Epithelial cell of esophagus (primary cell): ENCODE data around the gene ISCA1.

ENCODE experiments used
- DNase-seq: peaks from one replicate; pipeline ENCODE4 v3.0.0; 2010; ENCODE audit warnings: low read depth
- H3K4me3 ChIP-seq: 2 replicates; pipeline ENCODE4 v1.5.1; 2011; ENCODE audit warnings: mild to moderate bottlenecking, low read length, control low read depth
- CTCF ChIP-seq: IDR thresholded peaks from 2 replicates; pipeline ENCODE4 v1.5.1; 2011; ENCODE audit warnings: low read depth, mild to moderate bottlenecking, low read length, control low read depth, inconsistent platforms; ENCODE audit not compliant: insufficient read depth; ENCODE audit errors: missing control alignments

Gene ISCA1

DNA sequence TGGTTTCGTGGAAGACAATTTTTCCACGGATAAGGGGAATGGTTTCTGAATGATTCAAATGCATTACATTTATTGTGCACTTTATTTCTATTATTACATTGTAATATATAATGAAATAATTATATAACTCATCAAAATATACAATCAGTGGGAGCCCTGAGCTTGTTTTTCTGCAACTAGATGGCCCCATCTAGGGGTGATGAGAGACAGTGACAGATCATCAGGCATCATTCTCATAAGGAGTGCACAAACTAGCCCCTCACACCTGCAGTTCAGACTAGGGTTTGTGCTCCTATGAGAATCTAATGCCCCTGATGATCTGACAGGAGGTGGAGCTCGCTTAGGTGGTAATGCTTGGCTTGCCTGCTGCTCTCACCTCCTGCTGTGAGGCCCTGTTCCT, 6.4 kb downstream of the ISCA1 start:
- DNase-seq = peak; percentile 10

DNA sequence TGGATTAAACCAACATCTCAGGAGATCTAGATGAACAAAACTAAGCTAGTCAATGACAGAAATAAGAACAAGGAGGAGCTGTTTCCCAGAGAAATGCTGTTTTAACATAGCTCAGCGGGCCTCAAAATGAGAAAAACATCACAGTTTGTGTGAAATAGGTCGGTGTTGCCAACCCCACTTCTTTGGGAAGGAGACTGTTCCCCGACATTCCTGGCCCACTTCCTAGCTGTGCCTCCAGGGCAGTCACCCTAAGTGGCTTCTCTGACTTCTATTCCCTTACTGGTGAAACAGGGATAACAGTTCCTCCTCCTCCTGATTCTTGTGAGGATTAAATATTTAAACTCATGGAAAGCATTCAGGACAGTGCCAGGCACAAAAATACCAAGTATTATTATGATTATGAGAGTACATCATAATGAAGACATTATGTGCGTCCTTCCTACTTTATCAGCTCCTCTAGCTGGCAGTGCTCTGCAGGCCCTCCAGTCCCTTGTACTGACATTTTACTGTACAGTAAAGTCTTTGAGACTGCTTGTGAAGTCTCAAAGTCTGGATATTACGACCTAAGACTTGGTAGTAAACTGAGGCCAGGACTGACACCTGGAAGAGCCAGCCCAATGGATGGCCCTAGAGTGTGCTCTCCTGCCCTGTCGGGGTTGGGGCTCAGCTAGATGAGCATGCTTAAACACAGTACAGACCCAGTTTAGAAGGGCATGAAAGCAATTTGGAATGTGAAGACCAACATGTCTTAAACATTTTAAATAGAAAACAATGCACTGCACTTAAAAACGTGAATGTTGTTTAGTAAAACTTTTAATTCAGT, 7.3 kb downstream of the ISCA1 start:
- H3K4me3 ChIP-seq = no peak overlapping the region
- no peak for TF ChIP-seq CTCF
- no peak for DNase-seq

More for the DNA sequence above, 6.4 kb downstream of the ISCA1 start:
- no peak overlapping the region for H3K4me3 ChIP-seq
- TF ChIP-seq CTCF = peak; percentile 40

DNA sequence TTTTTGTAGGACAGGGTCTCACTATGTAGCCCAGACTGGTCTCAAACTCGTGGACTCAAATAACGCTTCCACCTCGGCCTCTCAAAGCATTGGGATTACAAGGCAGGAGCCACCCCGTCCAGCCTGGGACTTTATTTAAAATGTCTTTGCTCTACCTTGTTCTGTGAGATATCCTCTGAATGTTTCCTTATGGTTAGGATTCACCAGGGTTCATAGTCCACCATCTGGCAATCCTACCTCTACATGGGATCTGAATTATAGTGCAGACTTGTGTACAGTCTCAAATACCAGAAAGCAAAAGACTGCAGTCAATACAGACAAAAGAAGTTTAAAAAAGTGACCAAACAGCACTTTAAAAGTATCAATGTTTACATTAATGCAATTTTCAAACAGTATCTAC, 10.1 kb downstream of the ISCA1 start:
- TF ChIP-seq CTCF = no peak
- DNase-seq = no peak
- H3K4me3 ChIP-seq = no peak overlapping the region

DNA sequence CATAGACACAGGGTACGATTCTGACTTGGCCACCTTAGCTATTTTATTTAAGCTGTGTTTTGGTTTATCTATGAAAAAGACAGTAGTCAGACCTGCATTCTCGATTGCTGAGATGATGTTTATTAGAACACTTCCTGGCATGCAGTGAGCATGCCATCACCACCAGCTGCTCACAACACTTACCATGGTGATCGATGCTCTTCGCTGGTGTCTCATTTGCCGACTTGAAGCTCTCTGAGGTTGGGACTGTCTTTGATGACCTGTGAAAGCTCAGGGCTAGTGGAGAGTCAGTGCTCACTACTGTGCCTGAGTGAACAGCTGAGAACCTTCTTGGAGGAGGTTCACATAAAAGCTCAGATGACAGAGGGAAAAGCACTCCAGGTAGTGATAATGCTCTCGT, 18.5 kb downstream of the ISCA1 start:
- TF ChIP-seq CTCF = no peak
- DNase-seq = no peak
- no peak overlapping the region for H3K4me3 ChIP-seq

- TF ChIP-seq CTCF = no peak
- no peak for DNase-seq
- H3K4me3 ChIP-seq = no peak overlapping the region
These were observed 19.8 kb downstream of the ISCA1 start for GRCh38 chr9:86262492-86262891.

DNA sequence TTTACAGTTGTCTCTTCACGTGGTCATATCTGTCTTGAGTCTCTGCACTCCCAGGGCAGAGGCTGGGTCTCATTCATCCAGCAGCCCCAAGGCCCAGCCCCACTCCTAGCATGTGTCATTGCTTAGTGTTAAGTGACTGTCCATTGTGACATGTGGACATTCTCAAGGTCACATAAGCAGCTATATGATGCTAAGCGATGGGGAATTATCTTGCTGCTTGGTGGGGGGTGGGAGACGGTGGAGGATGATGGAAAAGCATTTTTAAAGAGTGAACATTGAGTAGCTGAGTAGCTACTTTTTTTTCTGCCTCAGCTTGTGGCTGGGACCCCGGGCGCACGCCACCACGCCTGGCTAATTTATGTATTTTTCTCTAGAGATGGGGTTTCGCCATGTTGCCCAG, 22.8 kb downstream of the ISCA1 start, which contains the start of gene C9orf153:
Gene C9orf153, minus strand, starts transcription at position 101 of the 400 bp plus-strand sequence. CDS start 30,054 bp downstream, outside the sequence.
- H3K4me3 ChIP-seq = no peak within 1 kb of the TSS
- no peak for DNase-seq
- no peak for TF ChIP-seq CTCF

GRCh38 chr9:86257391-86257790, 24.9 kb downstream of the ISCA1 start:
- H3K4me3 ChIP-seq = no peak overlapping the region
- TF ChIP-seq CTCF = no peak
- no peak for DNase-seq
